ENCODE results near the gene CTSL.
A peak's percentile ranks its signal among the peaks of the same experiment; 100 is the strongest.

CTSL gene

GRCh38 chr9:87725900-87726709 lies at the start of gene CTSL:
Gene CTSL (plus strand): TSS chr9:87726119. CDS start chr9:87727604, 1,485 bp downstream.
- ATAC-seq: peak; percentile 94
- no peak for TF ChIP-seq TOX (CRISPR knock-in tag; IDR thresholded peaks at IDR 0.05; ENCODE audit: borderline replicate concordance)
- 0 out of 2 replicates have a peak, but pooled peaks have one; percentile 36 for TF ChIP-seq TSHZ2 (CRISPR knock-in tag; IDR thresholded peaks at IDR 0.05)
- TF ChIP-seq GLIS3 (CRISPR knock-in tag; IDR thresholded peaks at IDR 0.05): 0 out of 2 replicates have a peak, but pooled peaks have one; percentile 49

GRCh38 chr9:87676976-87677775 lies 48.7 kb upstream of the CTSL start:
- TF ChIP-seq ZFP3 (CRISPR knock-in tag; IDR thresholded peaks at IDR 0.05) (no peak), ZNF8 (CRISPR knock-in tag; IDR thresholded peaks at IDR 0.05) (no peak), TOX (CRISPR knock-in tag; IDR thresholded peaks at IDR 0.05; ENCODE audit: borderline replicate concordance) (no peak), OSR1 (CRISPR knock-in tag; IDR thresholded peaks at IDR 0.05) (no peak), CSRNP3 (CRISPR knock-in tag; IDR thresholded peaks at IDR 0.05) (no peak), POU6F1 (CRISPR knock-in tag; IDR thresholded peaks at IDR 0.05; ENCODE audit: borderline replicate concordance, low read depth) (no peak), PATZ1 (CRISPR knock-in tag; IDR thresholded peaks at IDR 0.05; ENCODE audit: borderline replicate concordance) (no peak), ZNF565 (CRISPR knock-in tag; conservative IDR thresholded peaks at IDR 0.05; ENCODE audit: low read depth) (no peak), GLIS3 (CRISPR knock-in tag; IDR thresholded peaks at IDR 0.05) (no peak)
- ATAC-seq: no peak

GRCh38 chr9:87677776-87678587 lies 47.9 kb upstream of the CTSL start:
- ATAC-seq: no peak
- TF ChIP-seq TOX (CRISPR knock-in tag; IDR thresholded peaks at IDR 0.05; ENCODE audit: borderline replicate concordance): no peak
- no peak for TF ChIP-seq ZFP30 (CRISPR knock-in tag; IDR thresholded peaks at IDR 0.05)
- no peak for TF ChIP-seq ARNTL (CRISPR knock-in tag; IDR thresholded peaks at IDR 0.05; ENCODE audit: borderline replicate concordance, low read depth)
- TF ChIP-seq ZFP3 (CRISPR knock-in tag; IDR thresholded peaks at IDR 0.05): no peak
- no peak for TF ChIP-seq CSRNP3 (CRISPR knock-in tag; IDR thresholded peaks at IDR 0.05)
- TF ChIP-seq PATZ1 (CRISPR knock-in tag; IDR thresholded peaks at IDR 0.05; ENCODE audit: borderline replicate concordance): no peak
- no peak for TF ChIP-seq TSHZ2 (CRISPR knock-in tag; IDR thresholded peaks at IDR 0.05)
- no peak for TF ChIP-seq ESRRG (CRISPR knock-in tag; IDR thresholded peaks at IDR 0.05)
- TF ChIP-seq ZNF70 (CRISPR knock-in tag; IDR thresholded peaks at IDR 0.05): no peak
- no peak for TF ChIP-seq ISL1 (CRISPR knock-in tag; IDR thresholded peaks at IDR 0.05)
- TF ChIP-seq RARB (CRISPR knock-in tag; IDR thresholded peaks at IDR 0.05): no peak
- no peak for TF ChIP-seq ZC3H10 (CRISPR knock-in tag; IDR thresholded peaks at IDR 0.05)
- TF ChIP-seq OSR1 (CRISPR knock-in tag; IDR thresholded peaks at IDR 0.05): no peak
